ENCODE measurements around the gene NPIPB2. TPM values are rescaled to one million over a fixed set of nuclear protein-coding genes. Genes with fewer than 3 reads are reported as not detected.
"Not testable (repeated sequence)": the region's sequence is repeated elsewhere in the genome, so short reads cannot be mapped to it uniquely, and the experiment has no call there.

Gene NPIPB2
- total RNA-seq, result 10 to 100 TPM; 13.7 to 31.0 (median 19.1) TPM
- polyA plus RNA-seq, result 1 to 10 TPM; 2.2 to 3.2 TPM
- 3.0 reads per million, percentile 16 among the genes with 10 or more reads in this experiment for total RNA-seq

GRCh38 chr16:11941945-11942344, at the start of gene NPIPB2:
Gene NPIPB2, minus strand, starts transcription at chr16:11942045. Its CDS starts 0 bp downstream, at chr16:11942045.
- H3K4me3 Mint-ChIP-seq; H3K36me3 ChIP-seq (ENCODE audit: control insufficient read depth in 2 of 3, insufficient read depth in 3 of 3, low read length in 3 of 3); ATAC-seq; CTCF ChIA-PET; intact Hi-C loops (cut with micrococcal nuclease); H3K4me1 ChIP-seq (ENCODE audit: control insufficient read depth in 2 of 2, insufficient read depth in 2 of 2, low read length in 2 of 2); H3K27ac ChIP-seq (ENCODE audit: low read depth, low read length); H3K27me3 Mint-ChIP-seq; DNase-seq; POLR2A ChIA-PET; H3K27ac Mint-ChIP-seq; H3K9me3 Mint-ChIP-seq; H3K4me3 ChIP-seq (ENCODE audit: low read length); H3K27me3 ChIP-seq (ENCODE audit: control insufficient read depth in 2 of 2, insufficient read depth in 2 of 2, low read length in 2 of 2); H3K9me3 ChIP-seq (ENCODE audit: control insufficient read depth in 2 of 3, low read length in 3 of 3); H3K4me1 Mint-ChIP-seq; H3K36me3 Mint-ChIP-seq: not testable (repeated sequence)

GRCh38 chr16:11990702-11991390, 49.0 kb upstream of the NPIPB2 start:
- H3K27ac Mint-ChIP-seq, result peak overlapping the region in 1 of 9 donors; percentile 36
- H3K27me3 ChIP-seq (ENCODE audit: control insufficient read depth in 2 of 2, insufficient read depth in 2 of 2, low read length in 2 of 2), result no peaks in the 10 kb centered on the region
- H3K4me1 Mint-ChIP-seq, result peaks cover 3 to 14% (median 9%) of the 10 kb centered on the region in 7 donors
- intact Hi-C loops (cut with micrococcal nuclease), result no loop called here
- no peaks in the 10 kb centered on the region for H3K9me3 ChIP-seq (ENCODE audit: control insufficient read depth in 2 of 3, low read length in 3 of 3)
- no peak overlapping the region for H3K27ac ChIP-seq (ENCODE audit: low read depth, low read length)
- H3K9me3 Mint-ChIP-seq, result no peaks in the 10 kb centered on the region
- ChIA-PET POLR2A (no interaction called here), CTCF (no interaction called here)
- no peaks in the 10 kb centered on the region for H3K36me3 ChIP-seq (ENCODE audit: control insufficient read depth in 2 of 3, insufficient read depth in 3 of 3, low read length in 3 of 3)
- H3K27me3 Mint-ChIP-seq, result no peaks in the 10 kb centered on the region
- DNase-seq, result no peak
- no peaks in the 10 kb centered on the region for H3K4me1 ChIP-seq (ENCODE audit: control insufficient read depth in 2 of 2, insufficient read depth in 2 of 2, low read length in 2 of 2)
- H3K4me3 ChIP-seq (ENCODE audit: low read length), result no peak overlapping the region
- ATAC-seq, result no peak
- no peak overlapping the region for H3K4me3 Mint-ChIP-seq
- H3K36me3 Mint-ChIP-seq, result peaks cover 0 to 14% (median 0%) of the 10 kb centered on the region in 5 donors

GRCh38 chr16:11988258-11988978, 46.6 kb upstream of the NPIPB2 start:
- Mint-ChIP-seq H3K4me3 (no peak overlapping the region), H3K27ac (no peak overlapping the region), H3K4me1 (peaks cover 0 to 22% (median 8%) of the 10 kb centered on the region in 7 donors), H3K9me3 (no peaks in the 10 kb centered on the region), H3K36me3 (peaks cover 0 to 24% (median 0%) of the 10 kb centered on the region in 5 donors), H3K27me3 (no peaks in the 10 kb centered on the region)
- intact Hi-C loops (cut with micrococcal nuclease), result no loop called here
- no peaks in the 10 kb centered on the region for H3K27me3 ChIP-seq (ENCODE audit: control insufficient read depth in 2 of 2, insufficient read depth in 2 of 2, low read length in 2 of 2)
- ChIA-PET POLR2A (interaction anchor here (0.6 to 0.7 kb wide), 2 partner anchors 58 to 137 kb away, joined by 3 to 5 read pairs; no protein-coding TSS in a partner anchor), CTCF (interaction anchor here (0.6 kb wide), 1 partner anchor 424 kb away, joined by 5 read pairs; no protein-coding TSS in a partner anchor)
- no peak for DNase-seq
- H3K4me1 ChIP-seq (ENCODE audit: control insufficient read depth in 2 of 2, insufficient read depth in 2 of 2, low read length in 2 of 2), result no peaks in the 10 kb centered on the region
- H3K36me3 ChIP-seq (ENCODE audit: control insufficient read depth in 2 of 3, insufficient read depth in 3 of 3, low read length in 3 of 3), result no peaks in the 10 kb centered on the region
- no peak overlapping the region for H3K4me3 ChIP-seq (ENCODE audit: low read length)
- no peak for ATAC-seq
- H3K9me3 ChIP-seq (ENCODE audit: control insufficient read depth in 2 of 3, low read length in 3 of 3), result no peaks in the 10 kb centered on the region
- no peak overlapping the region for H3K27ac ChIP-seq (ENCODE audit: low read depth, low read length)

GRCh38 chr16:11986521-11987057, 44.7 kb upstream of the NPIPB2 start:
- H3K27me3 Mint-ChIP-seq, result no peaks in the 10 kb centered on the region
- Histone ChIP-seq H3K36me3 (ENCODE audit: control insufficient read depth in 2 of 3, insufficient read depth in 3 of 3, low read length in 3 of 3) (no peaks in the 10 kb centered on the region), H3K27ac (ENCODE audit: low read depth, low read length) (no peak overlapping the region), H3K9me3 (ENCODE audit: control insufficient read depth in 2 of 3, low read length in 3 of 3) (no peaks in the 10 kb centered on the region), H3K4me3 (ENCODE audit: low read length) (no peak overlapping the region), H3K4me1 (ENCODE audit: control insufficient read depth in 2 of 2, insufficient read depth in 2 of 2, low read length in 2 of 2) (no peaks in the 10 kb centered on the region), H3K27me3 (ENCODE audit: control insufficient read depth in 2 of 2, insufficient read depth in 2 of 2, low read length in 2 of 2) (no peaks in the 10 kb centered on the region)
- no peak for ATAC-seq
- POLR2A ChIA-PET, result no interaction called here
- no peak for DNase-seq
- no peak overlapping the region for H3K4me3 Mint-ChIP-seq
- intact Hi-C loops (cut with micrococcal nuclease), result no loop called here
- H3K9me3 Mint-ChIP-seq, result no peaks in the 10 kb centered on the region
- CTCF ChIA-PET, result no interaction called here
- peak overlapping the region in 1 of 9 donors; percentile 54 for H3K27ac Mint-ChIP-seq
- peaks cover 0 to 20% (median 8%) of the 10 kb centered on the region in 7 donors for H3K4me1 Mint-ChIP-seq
- peaks cover 0 to 24% (median 0%) of the 10 kb centered on the region in 5 donors for H3K36me3 Mint-ChIP-seq

GRCh38 chr16:11985250-11985649, 43.4 kb upstream of the NPIPB2 start:
- Mint-ChIP-seq H3K27ac (no peak overlapping the region), H3K9me3 (no peaks in the 10 kb centered on the region), H3K4me1 (peaks cover 0 to 32% (median 12%) of the 10 kb centered on the region in 7 donors), H3K27me3 (no peaks in the 10 kb centered on the region), H3K36me3 (peaks cover 0 to 24% (median under 1%) of the 10 kb centered on the region in 5 donors), H3K4me3 (no peak overlapping the region)
- DNase-seq (no peak), ATAC-seq (no peak)
- Histone ChIP-seq H3K27me3 (ENCODE audit: control insufficient read depth in 2 of 2, insufficient read depth in 2 of 2, low read length in 2 of 2) (no peaks in the 10 kb centered on the region), H3K4me3 (ENCODE audit: low read length) (no peak overlapping the region), H3K4me1 (ENCODE audit: control insufficient read depth in 2 of 2, insufficient read depth in 2 of 2, low read length in 2 of 2) (no peaks in the 10 kb centered on the region), H3K36me3 (ENCODE audit: control insufficient read depth in 2 of 3, insufficient read depth in 3 of 3, low read length in 3 of 3) (no peaks in the 10 kb centered on the region), H3K9me3 (ENCODE audit: control insufficient read depth in 2 of 3, low read length in 3 of 3) (no peaks in the 10 kb centered on the region), H3K27ac (ENCODE audit: low read depth, low read length) (no peak overlapping the region)
- ChIA-PET POLR2A (no interaction called here), CTCF (no interaction called here)
- intact Hi-C loops (cut with micrococcal nuclease), result no loop called here

- peaks cover 11 to 18% of the 10 kb centered on the region in 2 donors for H3K4me1 ChIP-seq (ENCODE audit: control insufficient read depth in 2 of 2, insufficient read depth in 2 of 2, low read length in 2 of 2)
- POLR2A ChIA-PET, result no interaction called here
- Mint-ChIP-seq H3K9me3 (peaks cover 0 to 2% (median 0%) of the 10 kb centered on the region in 11 donors), H3K4me3 (peak overlapping the region in 3 of 10 donors; percentile 6 to 54 (median 35)), H3K27ac (no peak overlapping the region), H3K27me3 (no peaks in the 10 kb centered on the region), H3K36me3 (peaks cover 0 to 11% (median 3%) of the 10 kb centered on the region in 5 donors), H3K4me1 (peaks cover 30 to 47% (median 46%) of the 10 kb centered on the region in 7 donors)
- H3K9me3 ChIP-seq (ENCODE audit: control insufficient read depth in 2 of 3, low read length in 3 of 3), result no peaks in the 10 kb centered on the region
- no peaks in the 10 kb centered on the region for H3K27me3 ChIP-seq (ENCODE audit: control insufficient read depth in 2 of 2, insufficient read depth in 2 of 2, low read length in 2 of 2)
- peaks cover 0 to 8% (median 0%) of the 10 kb centered on the region in 3 experiments for H3K36me3 ChIP-seq (ENCODE audit: control insufficient read depth in 2 of 3, insufficient read depth in 3 of 3, low read length in 3 of 3)
- intact Hi-C loops (cut with micrococcal nuclease), result no loop called here
- CTCF ChIA-PET, result no interaction called here
- no peak overlapping the region for H3K4me3 ChIP-seq (ENCODE audit: low read length)
- H3K27ac ChIP-seq (ENCODE audit: low read depth, low read length), result no peak overlapping the region
- DNase-seq (no peak), ATAC-seq (no peak)
Observed at GRCh38 chr16:11980136-11980844, 38.4 kb upstream of the NPIPB2 start.

All from naive thymus-derived CD4-positive, alpha-beta T cell (primary cell).